ENCODE measurements around the gene ZNF576. TPM values are rescaled to one million over a fixed set of nuclear protein-coding genes. Genes with fewer than 3 reads are reported as not detected.
A peak's percentile ranks its signal among the peaks of the same experiment; 100 is the strongest.

ZNF576 gene
- total RNA-seq, 1 donor from 2014 or later, result 15.0 TPM

- DNase-seq, result no peak
- H3K27ac Mint-ChIP-seq (ENCODE audit: unreplicated experiment), result peak overlapping the region; percentile 55
- H3K9me3 Mint-ChIP-seq (ENCODE audit: unreplicated experiment), result peaks cover 4% of the 10 kb centered on the region
- peaks cover 2% of the 10 kb centered on the region for H3K27me3 Mint-ChIP-seq (ENCODE audit: unreplicated experiment)
- no peak for TF ChIP-seq CTCF (IDR thresholded peaks at IDR 0.05; ENCODE audit: partially characterized antibody, unreplicated experiment)
- peak overlapping the region; percentile 52 for H3K4me3 Mint-ChIP-seq (ENCODE audit: unreplicated experiment)
- peaks cover 11% of the 10 kb centered on the region for H3K4me1 Mint-ChIP-seq (ENCODE audit: low read depth, unreplicated experiment)
- peaks cover 5% of the 10 kb centered on the region for H3K36me3 Mint-ChIP-seq (ENCODE audit: unreplicated experiment)
Measured at GRCh38 chr19:43589678-43590077, 6.7 kb upstream of the ZNF576 start.

DNA sequence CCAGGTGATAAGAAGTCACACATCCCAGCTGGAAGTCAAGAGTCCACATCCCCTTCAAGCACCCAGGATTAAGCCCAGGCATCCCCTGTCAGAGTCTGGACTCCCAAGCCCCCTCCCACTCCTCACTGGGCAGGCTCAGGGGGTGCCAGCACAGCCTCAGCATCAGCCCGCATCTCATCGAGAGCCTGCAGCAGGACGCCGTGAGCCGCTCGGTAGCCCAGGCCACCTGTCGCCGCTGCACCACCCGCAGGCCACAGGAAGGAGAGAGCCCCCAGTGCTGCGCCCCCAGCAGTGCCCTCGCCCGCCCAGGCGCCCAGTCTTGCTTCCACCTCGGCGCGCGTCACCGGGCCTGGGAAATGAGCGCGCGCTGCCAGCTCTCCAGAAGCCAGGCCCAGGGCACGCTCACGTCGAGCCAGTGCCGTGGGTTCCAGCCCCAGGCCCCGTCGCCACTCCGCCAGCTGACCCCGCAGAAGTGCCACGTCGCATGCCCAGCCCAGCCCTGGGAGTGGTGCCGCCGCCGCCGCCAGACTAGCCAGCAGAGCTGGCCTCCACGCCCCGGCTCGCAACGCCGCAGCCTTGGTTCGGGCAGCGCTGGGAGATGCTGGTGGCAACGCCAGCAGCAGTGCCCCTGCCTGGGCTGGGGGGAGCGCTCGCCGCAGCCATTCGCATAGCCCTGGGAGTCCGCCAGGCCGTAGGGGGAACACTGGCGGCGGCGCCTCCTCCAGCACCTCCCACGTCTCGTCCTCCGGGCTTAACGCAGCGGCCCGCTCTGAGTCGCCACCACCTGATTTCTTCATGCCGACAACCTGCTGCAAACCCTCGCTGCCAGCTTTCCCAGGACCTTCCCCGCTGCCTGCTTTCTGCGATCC is 4.3 kb upstream of the ZNF576 start:
- no peaks in the 10 kb centered on the region for H3K36me3 Mint-ChIP-seq (ENCODE audit: unreplicated experiment)
- DNase-seq, result no peak
- H3K27me3 Mint-ChIP-seq (ENCODE audit: unreplicated experiment), result peaks cover 9% of the 10 kb centered on the region
- peaks cover 11% of the 10 kb centered on the region for H3K4me1 Mint-ChIP-seq (ENCODE audit: low read depth, unreplicated experiment)
- H3K9me3 Mint-ChIP-seq (ENCODE audit: unreplicated experiment), result peaks cover 13% of the 10 kb centered on the region
- no peak overlapping the region for H3K4me3 Mint-ChIP-seq (ENCODE audit: unreplicated experiment)
- no peak for TF ChIP-seq CTCF (IDR thresholded peaks at IDR 0.05; ENCODE audit: partially characterized antibody, unreplicated experiment)
- no peak overlapping the region for H3K27ac Mint-ChIP-seq (ENCODE audit: unreplicated experiment)

DNA sequence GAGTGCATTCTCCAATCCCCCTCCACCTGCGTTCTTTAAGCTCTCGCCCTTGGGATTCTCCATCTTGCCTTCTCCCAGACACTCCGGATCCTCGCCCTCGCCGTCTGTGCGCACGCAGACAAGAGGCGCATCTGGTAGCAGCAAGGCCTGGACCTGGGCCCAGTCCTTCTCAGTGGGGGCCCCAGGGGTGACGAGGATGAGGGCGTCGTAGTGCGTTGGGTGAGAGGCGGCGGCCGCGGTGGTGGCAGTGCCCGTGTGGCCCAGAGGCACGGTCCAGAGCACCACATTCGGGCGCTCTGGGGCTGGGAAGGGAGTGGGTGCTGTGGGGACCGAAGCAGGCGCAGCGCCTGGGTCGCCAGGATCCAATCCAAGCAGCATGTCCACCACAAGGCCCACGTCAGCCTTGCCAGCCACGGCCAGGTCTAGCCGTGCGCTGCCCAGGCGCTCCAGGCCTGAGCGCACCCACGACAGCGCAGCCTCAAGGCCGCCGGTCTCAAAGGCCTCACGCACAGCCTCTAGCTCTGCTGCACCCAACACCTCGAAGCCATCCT is 3.5 kb upstream of the ZNF576 start:
- TF ChIP-seq CTCF (IDR thresholded peaks at IDR 0.05; ENCODE audit: partially characterized antibody, unreplicated experiment), result no peak
- peaks cover 13% of the 10 kb centered on the region for H3K9me3 Mint-ChIP-seq (ENCODE audit: unreplicated experiment)
- H3K4me3 Mint-ChIP-seq (ENCODE audit: unreplicated experiment), result peak overlapping the region; percentile 97
- peaks cover 9% of the 10 kb centered on the region for H3K27me3 Mint-ChIP-seq (ENCODE audit: unreplicated experiment)
- no peaks in the 10 kb centered on the region for H3K36me3 Mint-ChIP-seq (ENCODE audit: unreplicated experiment)
- no peak for DNase-seq
- H3K4me1 Mint-ChIP-seq (ENCODE audit: low read depth, unreplicated experiment), result peaks cover 18% of the 10 kb centered on the region
- peak overlapping the region; percentile 90 for H3K27ac Mint-ChIP-seq (ENCODE audit: unreplicated experiment)

DNA sequence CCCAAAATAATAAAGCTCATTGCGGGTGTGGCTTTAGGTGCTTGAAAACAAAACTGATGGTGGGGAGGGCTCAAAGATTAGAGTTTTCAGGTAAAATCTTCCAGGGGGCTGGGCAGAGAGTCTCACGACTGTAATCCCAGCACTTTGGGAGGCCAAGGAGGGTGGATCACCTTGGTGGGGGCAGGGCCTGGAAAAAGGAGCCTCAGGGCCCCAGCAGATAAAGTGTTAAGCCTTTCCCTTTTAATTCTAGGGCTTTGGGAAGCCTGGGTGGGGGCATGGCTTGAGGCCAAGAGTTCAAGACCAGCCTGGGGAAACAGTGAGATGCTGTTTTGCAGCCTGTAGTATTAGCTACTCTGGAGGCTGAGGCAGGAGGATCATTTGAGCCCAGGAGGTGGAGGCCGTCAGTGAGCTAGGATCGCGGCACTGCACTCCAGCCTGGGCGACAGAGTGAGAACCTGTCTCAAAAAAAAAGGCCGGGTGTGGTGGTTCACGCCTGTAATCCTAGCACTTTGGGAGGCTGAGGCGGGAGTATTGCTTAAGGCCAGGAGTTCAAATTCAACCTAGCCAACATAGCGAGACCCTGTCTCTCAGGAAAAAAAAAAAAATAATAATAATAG is 2.2 kb upstream of the ZNF576 start:
- Mint-ChIP-seq H3K4me1 (ENCODE audit: low read depth, unreplicated experiment) (peaks cover 18% of the 10 kb centered on the region), H3K4me3 (ENCODE audit: unreplicated experiment) (peak overlapping the region; percentile 97), H3K27ac (ENCODE audit: unreplicated experiment) (peak overlapping the region; percentile 90), H3K27me3 (ENCODE audit: unreplicated experiment) (peaks cover 9% of the 10 kb centered on the region), H3K9me3 (ENCODE audit: unreplicated experiment) (peaks cover 15% of the 10 kb centered on the region), H3K36me3 (ENCODE audit: unreplicated experiment) (no peaks in the 10 kb centered on the region)
- no peak for TF ChIP-seq CTCF (IDR thresholded peaks at IDR 0.05; ENCODE audit: partially characterized antibody, unreplicated experiment)
- no peak for DNase-seq
